Fibroblast of lung (primary cell): ENCODE results near the gene JAK2. TPM values are rescaled to one million over a fixed set of nuclear protein-coding genes. Genes with fewer than 3 reads are reported as not detected.

ENCODE experiments used
- DNase-seq, 2 donors: peaks; one replicate each; pipeline versions ENCODE4 v3.0.0 to v3.0.0-alpha.2; 2010; ENCODE audit warnings: low read depth in 2 of 2
- H2AFZ ChIP-seq: 2 replicates; pipeline ENCODE4 v1.5.1; 2012; ENCODE audit warnings: low read length, control low read depth, inconsistent platforms
- H3K27ac ChIP-seq: 2 replicates; pipeline ENCODE4 v1.5.1; 2011; ENCODE audit warnings: low read length, control low read depth; ENCODE audit not compliant: insufficient read depth
- H3K27me3 ChIP-seq: 2 replicates; pipeline ENCODE4 v1.5.1; 2011; ENCODE audit warnings: mild to moderate bottlenecking, low read length; ENCODE audit not compliant: control insufficient read depth, insufficient read depth
- H3K36me3 ChIP-seq: 2 replicates; pipeline ENCODE4 v1.5.1; 2011; ENCODE audit warnings: low read length; ENCODE audit not compliant: control insufficient read depth, insufficient read depth
- H3K4me1 ChIP-seq: 2 replicates; pipeline ENCODE4 v1.5.1; 2011; ENCODE audit warnings: low read length; ENCODE audit not compliant: control insufficient read depth, insufficient read depth; ENCODE audit errors: extremely low read depth
- H3K4me2 ChIP-seq: 2 replicates; pipeline ENCODE4 v1.5.1; 2011; ENCODE audit warnings: low read length, control low read depth; ENCODE audit not compliant: insufficient read depth; ENCODE audit errors: extremely low read depth
- H3K4me3 ChIP-seq, 4 experiments: fragments of 200-600 bp in 1 of 4; sonication (generic) in 1 of 4; replicated peaks in 1 of 4; 2 replicates each; pipeline ENCODE4 v1.5.1; 2011 to 2016; ENCODE audit warnings: low read length in 4 of 4, low read depth in 3 of 4, mild to moderate bottlenecking in 3 of 4, control low read depth in 2 of 4, inconsistent platforms in 1 of 4, mixed read lengths in 1 of 4; ENCODE audit not compliant: insufficient read depth in 1 of 4; ENCODE audit errors: control extremely low read depth in 1 of 4
- H3K79me2 ChIP-seq: 2 replicates; pipeline ENCODE4 v1.5.1; 2012; ENCODE audit warnings: mild to moderate bottlenecking, low read length, inconsistent platforms; ENCODE audit not compliant: control insufficient read depth, insufficient read depth
- H3K9ac ChIP-seq: 2 replicates; pipeline ENCODE4 v1.5.1; 2011; ENCODE audit warnings: mild to moderate bottlenecking, low read length, control low read depth; ENCODE audit not compliant: insufficient read depth
- H3K9me3 ChIP-seq: 2 replicates; pipeline ENCODE4 v1.5.1; 2012; ENCODE audit warnings: low read depth, low read length; ENCODE audit not compliant: control insufficient read depth, insufficient read depth
- H4K20me1 ChIP-seq: 2 replicates; pipeline ENCODE4 v1.5.1; 2011; ENCODE audit warnings: low read length; ENCODE audit not compliant: control insufficient read depth, insufficient read depth; ENCODE audit errors: extremely low read depth
- CTCF ChIP-seq, 2 donors: IDR thresholded peaks in 1 of 2; conservative IDR thresholded peaks in 1 of 2; 1 replicate in 1 of 2; 2 replicates in 1 of 2; pipeline ENCODE4 v1.5.1; 2011 to 2012; ENCODE audit warnings: low read length in 2 of 2, control low read depth in 1 of 2, inconsistent platforms in 1 of 2, low read depth in 1 of 2, mild to moderate bottlenecking in 1 of 2
- EZH2 ChIP-seq: IDR thresholded peaks from 2 replicates; pipeline ENCODE4 v1.5.1; 2012; ENCODE audit warnings: low read length, control low read depth, mild to moderate bottlenecking; ENCODE audit errors: missing control alignments
- polyA plus RNA-seq, 2 donors: library from polyadenylated mRNA; depleted of rRNA in 1 of 2; stranded (reverse) in 1 of 2; unstranded in 1 of 2; fragments of >200 nt; gene quantifications; 2 replicates each; pipeline ENCODE4 v1.2.1, GENCODE V29; 2011 to 2012; ENCODE audit warnings: missing spikeins in 1 of 2
- total RNA-seq: library from RNA; depleted of rRNA; stranded (reverse); fragments of >200 nt; gene quantifications from 2 replicates; pipeline ENCODE4 v1.2.1, GENCODE V29; 2014

JAK2 gene
- total and polyA plus RNA-seq, 2 donors (not counting 1 experiment from before 2014, with no cell fraction given) = 5.0 to 13.4 TPM

- Histone ChIP-seq H3K27me3 (no peaks in the 10 kb centered on the region), H3K9ac (no peak overlapping the region), H3K27ac (no peak overlapping the region), H3K4me1 (no peaks in the 10 kb centered on the region), H3K9me3 (no peaks in the 10 kb centered on the region), H3K4me3 (no peak overlapping the region), H3K4me2 (no peak overlapping the region), H4K20me1 (no peaks in the 10 kb centered on the region), H3K79me2 (no peaks in the 10 kb centered on the region), H2AFZ (no peak overlapping the region), H3K36me3 (peaks cover 2% of the 10 kb centered on the region)
- DNase-seq = peak in 1 of 2 donors; percentile 25
- TF ChIP-seq CTCF (conservative IDR thresholded peaks at IDR 0.05 in 1 of 2, IDR thresholded peaks at IDR 0.05 in 1 of 2; ENCODE audit: low read depth in 1 of 2, low read length in 2 of 2) (no peak), EZH2 (no peak)
These were observed 58.3 kb downstream of the JAK2 start for GRCh38 chr9:5043381-5043780.

DNA sequence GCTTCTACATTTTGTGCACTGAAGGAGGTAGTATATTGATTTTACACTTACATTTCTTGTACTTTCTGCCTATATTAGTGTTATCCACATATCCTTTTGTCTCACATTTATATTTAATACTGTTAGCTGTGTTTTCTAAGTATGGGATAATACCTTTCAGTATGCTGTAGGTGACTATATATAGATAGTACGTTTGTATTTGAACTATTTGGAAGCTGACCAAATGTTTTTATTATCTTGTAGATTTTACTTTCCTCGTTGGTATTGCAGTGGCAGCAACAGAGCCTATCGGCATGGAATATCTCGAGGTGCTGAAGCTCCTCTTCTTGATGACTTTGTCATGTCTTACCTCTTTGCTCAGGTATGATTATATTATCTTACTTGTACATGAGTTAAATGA lies 59.1 kb downstream of the JAK2 start:
- no peaks in the 10 kb centered on the region for H3K4me1 ChIP-seq
- H2AFZ ChIP-seq = no peak overlapping the region
- no peaks in the 10 kb centered on the region for H3K27me3 ChIP-seq
- H3K36me3 ChIP-seq = peaks cover 2% of the 10 kb centered on the region
- no peaks in the 10 kb centered on the region for H3K79me2 ChIP-seq
- no peak for DNase-seq
- H3K9ac ChIP-seq = no peak overlapping the region
- TF ChIP-seq EZH2 = no peak
- TF ChIP-seq CTCF (conservative IDR thresholded peaks at IDR 0.05 in 1 of 2, IDR thresholded peaks at IDR 0.05 in 1 of 2; ENCODE audit: low read depth in 1 of 2, low read length in 2 of 2) = no peak
- H3K27ac ChIP-seq = no peak overlapping the region
- H3K4me3 ChIP-seq = no peak overlapping the region
- H3K4me2 ChIP-seq = no peak overlapping the region
- no peaks in the 10 kb centered on the region for H4K20me1 ChIP-seq
- H3K9me3 ChIP-seq = no peaks in the 10 kb centered on the region

DNA sequence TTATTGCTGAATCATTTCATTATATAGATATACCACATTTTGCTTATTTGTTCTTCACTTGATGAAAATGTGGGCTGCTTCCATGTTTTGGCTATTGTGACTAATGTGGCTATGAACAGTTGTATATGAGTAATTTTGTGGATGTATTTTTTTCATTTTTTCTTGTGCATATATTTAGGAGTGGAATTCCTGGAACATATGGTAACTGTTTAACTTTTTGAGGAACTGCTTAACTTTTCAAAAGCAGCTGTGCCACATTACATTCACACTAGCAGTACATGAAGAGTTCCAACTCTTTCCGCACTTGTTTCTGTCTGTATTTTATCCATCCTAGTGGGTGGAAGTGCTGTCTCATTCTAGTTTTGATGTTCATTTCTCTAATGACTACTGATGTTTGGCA lies 67.8 kb downstream of the JAK2 start:
- H3K4me2 ChIP-seq = peak overlapping the region; percentile 23
- H3K9ac ChIP-seq = no peak overlapping the region
- H3K9me3 ChIP-seq = no peaks in the 10 kb centered on the region
- no peaks in the 10 kb centered on the region for H3K27me3 ChIP-seq
- H3K4me1 ChIP-seq = no peaks in the 10 kb centered on the region
- no peak overlapping the region for H3K4me3 ChIP-seq
- peak; percentile 48 to 83 for DNase-seq
- H3K27ac ChIP-seq = no peak overlapping the region
- TF ChIP-seq EZH2 (no peak), CTCF (conservative IDR thresholded peaks at IDR 0.05 in 1 of 2, IDR thresholded peaks at IDR 0.05 in 1 of 2; ENCODE audit: low read depth in 1 of 2, low read length in 2 of 2) (no peak)
- no peaks in the 10 kb centered on the region for H3K36me3 ChIP-seq
- no peaks in the 10 kb centered on the region for H3K79me2 ChIP-seq
- no peak overlapping the region for H2AFZ ChIP-seq
- H4K20me1 ChIP-seq = no peaks in the 10 kb centered on the region
